Cardiac septum (tissue), 1 donor: ENCODE data around the gene OR5T2. TPM values are rescaled to one million over a fixed set of nuclear protein-coding genes. Genes with fewer than 3 reads are reported as not detected.
"Not testable (repeated sequence)": the region's sequence is repeated elsewhere in the genome, so short reads cannot be mapped to it uniquely, and the experiment has no call there.

ENCODE experiments used
- DNase-seq: peaks from one replicate; pipeline ENCODE4 v3.0.0-alpha.2; 2020; ENCODE audit warnings: low spot score
- intact Hi-C: fragments of 100-400 bp; cut with DNase I; formaldehyde crosslinking; loops from one replicate; pipeline ENCODE4 v1.14.0; 2022
- long read RNA-seq: library from polyadenylated mRNA; unstranded; transcript quantifications from one replicate; pipeline ENCODE4 v2.0.0, GENCODE V29; 2021
- total RNA-seq: library from RNA; stranded (reverse); fragmentation: NEBNext Ultra II Directional; extraction: Animal tissue kit (Norgen Biotek cat#: 25700); gene quantifications from one replicate; pipeline ENCODE4 v1.2.1, GENCODE V29; 2021
- donor health status: DM: no; HTN: no; CAD: no.

The OR5T2 gene
- total RNA-seq, result not detected
- long read RNA-seq, result 0 reads

- DNase-seq, result no peak
- intact Hi-C loops, result no loop called here
These were observed at the start of gene OR5T2 for GRCh38 chr11:56234155-56234554. TSS of gene OR5T2 (minus strand) at chr11:56234255. CDS start at chr11:56233062, 1,193 bp downstream.

GRCh38 chr11:56273854-56274253 is 39.8 kb upstream of the OR5T2 start, which contains the start of gene OR5T1:
TSS of gene OR5T1 (plus strand) at chr11:56274154. CDS start at chr11:56275639, 1,485 bp downstream.
- no peak for DNase-seq
- intact Hi-C loops, result no loop called here

DNA sequence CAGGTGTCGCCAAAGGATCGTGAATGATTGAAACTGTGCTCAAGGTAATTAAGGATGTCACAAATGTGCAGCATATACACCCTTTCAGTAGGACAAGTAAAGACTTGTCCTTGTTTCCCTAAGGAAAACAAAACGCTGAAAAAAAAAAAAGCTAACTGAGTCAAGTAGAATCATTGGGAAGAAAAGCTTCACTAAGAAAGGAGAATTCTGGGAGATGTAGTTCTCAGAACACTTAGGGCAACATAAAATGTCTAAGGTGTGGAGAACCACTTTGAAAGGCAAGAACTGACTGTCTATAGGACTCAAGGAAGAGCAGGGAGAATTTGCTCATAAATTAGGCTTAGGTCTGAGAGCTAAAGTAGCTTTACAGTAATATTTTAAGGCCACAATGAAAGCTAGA is 37.0 kb upstream of the OR5T2 start:
- DNase-seq, result no peak
- intact Hi-C loops, result no loop called here

DNA sequence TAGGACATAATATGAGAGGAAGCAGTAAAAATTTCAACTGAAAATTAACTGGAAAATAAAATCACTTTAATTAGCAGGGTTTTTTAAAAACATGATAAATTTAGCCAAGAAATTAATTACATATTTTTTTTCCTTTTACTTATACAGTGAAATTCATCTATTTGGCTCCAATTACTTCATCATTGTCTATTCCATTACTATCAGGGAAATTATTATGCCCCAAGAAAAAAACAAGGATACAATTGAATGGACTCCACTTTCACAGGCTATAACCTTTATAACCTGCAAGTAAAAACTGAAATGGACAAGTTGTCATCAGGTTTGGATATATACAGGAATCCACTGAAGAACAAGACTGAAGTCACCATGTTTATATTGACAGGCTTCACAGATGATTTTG is 17.9 kb upstream of the OR5T2 start, which contains the start of gene OR5T3:
TSS of gene OR5T3 (plus strand) at position 301 of the 400 bp plus-strand sequence. CDS start at position 301, 0 bp downstream.
- intact Hi-C loops, result no loop called here

DNA sequence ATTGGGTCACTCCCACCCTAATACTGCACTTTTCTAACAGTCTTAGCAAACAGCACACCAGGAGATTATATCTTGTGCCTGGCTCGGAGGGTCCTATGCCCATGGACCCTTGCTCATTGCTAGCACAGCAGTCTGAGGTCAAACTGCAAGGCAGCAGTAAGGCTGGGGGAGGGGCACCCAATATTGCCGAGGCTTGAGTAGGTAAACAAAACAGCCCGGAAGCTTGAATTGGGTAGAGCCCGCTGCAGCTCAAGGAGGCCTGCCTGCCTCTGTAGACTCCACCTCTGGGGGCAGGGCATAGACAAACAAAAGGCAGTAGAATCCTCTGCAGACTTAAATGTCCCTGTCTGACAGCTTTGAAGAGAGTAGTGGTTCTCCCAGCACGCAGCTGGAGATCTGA is 14.3 kb downstream of the OR5T2 start:
- intact Hi-C loops, result not testable (repeated sequence)

More for the DNA sequence above, 17.9 kb upstream of the OR5T2 start, which contains the start of gene OR5T3:
- no peak for DNase-seq

GRCh38 chr11:56214537-56214936 is 19.5 kb downstream of the OR5T2 start:
- intact Hi-C loops, result no loop called here
- DNase-seq, result no peak

More for the DNA sequence above, 14.3 kb downstream of the OR5T2 start:
- DNase-seq, result not testable (repeated sequence)

GRCh38 chr11:56207790-56208189 is 26.3 kb downstream of the OR5T2 start:
- DNase-seq, result no peak
- intact Hi-C loops, result no loop called here

- intact Hi-C loops, result no loop called here
These were observed 36.7 kb downstream of the OR5T2 start for GRCh38 chr11:56197367-56197766.

DNA sequence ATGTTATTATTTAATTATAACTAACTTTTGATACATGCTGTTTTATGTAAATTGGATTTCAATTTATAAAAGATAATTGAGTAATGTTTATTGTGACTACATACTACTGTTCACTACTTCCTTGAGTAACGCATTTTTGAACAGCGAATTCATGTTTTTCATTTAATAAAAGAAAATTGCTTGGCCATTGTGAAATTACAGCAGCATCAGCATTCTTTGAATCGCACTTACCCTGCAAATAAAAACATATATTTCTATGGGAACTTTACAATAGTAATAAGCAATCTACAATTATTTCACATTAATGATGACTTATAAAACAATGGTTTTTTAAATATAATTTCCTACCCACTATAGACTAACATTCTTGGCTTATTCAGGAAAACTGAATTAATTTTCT is 37.4 kb downstream of the OR5T2 start:
- intact Hi-C loops, result no loop called here

More at GRCh38 chr11:56197367-56197766, 36.7 kb downstream of the OR5T2 start:
- no peak for DNase-seq

DNA sequence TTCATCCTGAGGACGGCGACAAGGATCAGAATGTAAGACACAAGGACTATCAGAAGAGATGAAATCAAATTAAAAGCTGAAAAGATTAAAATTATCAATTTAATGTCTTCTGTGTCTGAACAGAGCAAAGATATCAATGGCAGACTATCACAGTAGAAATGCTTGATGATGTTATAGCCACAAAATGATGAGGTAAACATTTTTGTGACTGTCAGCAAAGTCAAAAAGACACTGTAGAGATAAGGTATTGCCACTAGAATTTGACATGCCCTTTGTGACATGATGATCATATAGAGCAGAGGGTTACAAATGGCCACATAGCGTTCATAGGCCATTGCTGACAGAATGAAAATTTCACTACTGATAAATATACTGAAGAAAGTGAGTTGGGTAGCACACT is 45.5 kb downstream of the OR5T2 start:
- DNase-seq, result no peak
- intact Hi-C loops, result no loop called here

More for the DNA sequence above, 37.4 kb downstream of the OR5T2 start:
- no peak for DNase-seq

DNA sequence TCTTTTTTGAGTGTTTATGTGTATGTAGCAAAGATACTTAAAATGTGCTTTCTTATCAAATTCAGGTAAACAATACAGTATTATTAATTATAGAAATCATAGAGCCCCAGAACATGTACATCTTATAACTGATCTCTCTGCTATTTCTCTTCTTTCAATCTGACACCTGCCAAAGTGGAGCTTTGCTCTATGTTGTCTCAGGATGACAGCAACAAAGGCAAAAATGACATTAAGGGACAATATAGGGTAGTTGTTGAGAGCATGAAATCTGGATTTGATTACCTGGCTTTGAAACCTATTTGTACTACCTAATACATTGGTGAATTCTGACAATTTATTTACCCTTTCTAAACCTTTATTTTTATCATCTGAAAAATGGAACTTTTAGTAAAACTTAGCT is 50.6 kb downstream of the OR5T2 start:
- intact Hi-C loops, result no loop called here

More for the DNA sequence above, 50.6 kb downstream of the OR5T2 start:
- no peak for DNase-seq

Other genes with a start within 250 kb of the OR5T2 start
- gene OR5F1, start 239.6 kb downstream of the OR5T2 start, total RNA-seq, result not detected
- gene OR5AS1, start 206.6 kb downstream of the OR5T2 start, total RNA-seq, result not detected
- not detected for gene OR8I2, start 140.9 kb downstream of the OR5T2 start, total RNA-seq
- gene OR8H2, start 130.6 kb downstream of the OR5T2 start, total RNA-seq, result not detected
- gene OR8H3, start 111.9 kb downstream of the OR5T2 start, total RNA-seq, result not detected
- not detected for gene OR8J3, start 94.1 kb downstream of the OR5T2 start, total RNA-seq
- gene OR8K5, start 73.9 kb downstream of the OR5T2 start, total RNA-seq, result not detected
- gene OR5J2, start 57.6 kb downstream of the OR5T2 start, total RNA-seq, result not detected
- not detected for gene OR5T3, start 18.0 kb upstream of the OR5T2 start, total RNA-seq
- gene OR5T1, start 39.9 kb upstream of the OR5T2 start, total RNA-seq, result not detected
- not detected for gene OR8H1, start 58.0 kb upstream of the OR5T2 start, total RNA-seq
- gene OR8K3, start 80.9 kb upstream of the OR5T2 start, total RNA-seq, result not detected
- gene OR8K1, start 111.8 kb upstream of the OR5T2 start, total RNA-seq, result not detected
- gene OR8J1, start 120.0 kb upstream of the OR5T2 start, total RNA-seq, result not detected
- gene OR8U1, start 141.4 kb upstream of the OR5T2 start, total RNA-seq, result not detected
- not detected for gene OR5AL1, start 178.4 kb upstream of the OR5T2 start, total RNA-seq
- gene OR5M3, start 239.1 kb upstream of the OR5T2 start, total RNA-seq, result not detected